Forelimb muscle (tissue), 1 donor: ENCODE data around the gene ARL17A. TPM values are rescaled to one million over a fixed set of nuclear protein-coding genes. Genes with fewer than 3 reads are reported as not detected.
"Not testable (repeated sequence)": the region's sequence is repeated elsewhere in the genome, so short reads cannot be mapped to it uniquely, and the experiment has no call there.

Experiments used
- DNase-seq: peaks from one replicate; pipeline ENCODE4 v3.0.0-alpha.2; 2013; ENCODE audit warnings: low read depth
- polyA plus RNA-seq: library from polyadenylated mRNA; unstranded; fragments of 120-200 nt; gene quantifications from one replicate; pipeline ENCODE4 v1.2.1, GENCODE V29; 2013; ENCODE audit not compliant: insufficient read length

The ARL17A gene
- polyA plus RNA-seq, 1 donor, result 15.6 TPM

GRCh38 chr17:46559155-46559554 lies 20.3 kb downstream of the ARL17A start:
- not testable (repeated sequence) for DNase-seq

- not testable (repeated sequence) for DNase-seq
Measured at GRCh38 chr17:46548607-46549006, 30.9 kb downstream of the ARL17A start.

GRCh38 chr17:46534716-46535115 lies 44.8 kb downstream of the ARL17A start:
- DNase-seq, result not testable (repeated sequence)

GRCh38 chr17:46512168-46512567 lies 67.3 kb downstream of the ARL17A start, which contains the start of gene LRRC37A2:
TSS of gene LRRC37A2 (plus strand) at chr17:46512468. CDS start at chr17:46512713, 245 bp downstream.
- DNase-seq, result not testable (repeated sequence)

GRCh38 chr17:46505896-46506295 lies 73.6 kb downstream of the ARL17A start:
- not testable (repeated sequence) for DNase-seq

- not testable (repeated sequence) for DNase-seq
Measured at GRCh38 chr17:46499437-46500139, 79.9 kb downstream of the ARL17A start.

GRCh38 chr17:46492021-46492420 lies 87.5 kb downstream of the ARL17A start:
- not testable (repeated sequence) for DNase-seq

GRCh38 chr17:46481310-46481709 lies 98.2 kb downstream of the ARL17A start:
- DNase-seq, result not testable (repeated sequence)

- not testable (repeated sequence) for DNase-seq
Measured at GRCh38 chr17:46478823-46479222, 100.7 kb downstream of the ARL17A start.

- not testable (repeated sequence) for DNase-seq
Measured at GRCh38 chr17:46475583-46475982, 103.9 kb downstream of the ARL17A start.

- not testable (repeated sequence) for DNase-seq
Measured at GRCh38 chr17:46474489-46474888, 105.0 kb downstream of the ARL17A start.

- not testable (repeated sequence) for DNase-seq
Measured at GRCh38 chr17:46467618-46468017, 111.9 kb downstream of the ARL17A start.

Other genes with a start within 250 kb of the ARL17A start
- 9.6 TPM for gene ARL17B, start 217.9 kb downstream of the ARL17A start, polyA plus RNA-seq
- gene LRRC37A2, start 67.2 kb downstream of the ARL17A start, polyA plus RNA-seq, result 19.7 TPM
- 16.9 TPM for gene NSF, start 11.0 kb upstream of the ARL17A start, polyA plus RNA-seq
- 2.4 TPM for gene WNT3, start 239.0 kb upstream of the ARL17A start, polyA plus RNA-seq